H1 (cell line): ENCODE data around the gene YBX2. TPM values are rescaled to one million over a fixed set of nuclear protein-coding genes. Genes with fewer than 3 reads are reported as not detected.

Experiments
- CTCF ChIA-PET: fragments of 300-600 bp; sonication (Branson Sonifier 250); formaldehyde crosslinking; loops from one replicate; lab custom pipeline; 2021; ENCODE audit not compliant: partially characterized antibody; lab: Charles Lee
- POLR2A ChIA-PET: fragments of 300-600 bp; sonication (Branson Sonifier 250); formaldehyde crosslinking; loops from one replicate; lab custom pipeline; 2021; ENCODE audit warnings: inconsistent platforms; ENCODE audit not compliant: partially characterized antibody; lab: Charles Lee
- DNase-seq, 2 experiments: peaks; one replicate each; pipeline versions ENCODE4 v3.0.0 to v3.0.0-alpha.2; 2010 to 2022; ENCODE audit warnings: low spot score in 2 of 2, low read depth in 1 of 2, mixed read lengths in 1 of 2
- FAIRE-seq: peaks from 2 replicates; lab custom pipeline; 2011; peaks lifted over from hg19 to GRCh38; lab: Jason Lieb, UNC
- H2AFZ ChIP-seq: 2 replicates; pipeline ENCODE4 v1.8.1; 2012; ENCODE audit warnings: low read length, inconsistent platforms
- H2AK5ac ChIP-seq: 2 replicates; pipeline ENCODE4 v1.6.1; 2013; ENCODE audit warnings: low read depth, low read length
- H2BK120ac ChIP-seq: replicated peaks from 2 replicates; pipeline ENCODE3; 2013; ENCODE audit warnings: low read depth, low read length, inconsistent platforms
- H2BK12ac ChIP-seq: 2 replicates; pipeline ENCODE4 v1.6.1; 2013; ENCODE audit warnings: low read depth, low read length
- H2BK15ac ChIP-seq: 2 replicates; pipeline ENCODE4 v1.6.1; 2013; ENCODE audit warnings: low read length
- H2BK20ac ChIP-seq: 2 replicates; pipeline ENCODE4 v1.6.1; 2013; ENCODE audit warnings: low read length
- H2BK5ac ChIP-seq: 2 replicates; pipeline ENCODE4 v1.6.1; 2013; ENCODE audit warnings: low read depth, low read length
- H3K14ac ChIP-seq: 2 replicates; pipeline ENCODE4 v1.6.1; 2013; ENCODE audit warnings: inconsistent platforms; ENCODE audit not compliant: insufficient read length
- H3K18ac ChIP-seq: 2 replicates; pipeline ENCODE4 v1.6.1; 2013; ENCODE audit warnings: low read length; ENCODE audit errors: extremely low read depth
- H3K23ac ChIP-seq: 2 replicates; pipeline ENCODE4 v1.6.1; 2013; ENCODE audit warnings: inconsistent platforms; ENCODE audit not compliant: insufficient read length
- H3K23me2 ChIP-seq: 2 replicates; pipeline ENCODE4 v1.6.1; 2013; ENCODE audit warnings: low read depth, low read length
- H3K27ac ChIP-seq: 2 replicates; pipeline ENCODE4 v1.6.1; 2011; ENCODE audit warnings: low read depth, low read length, inconsistent platforms
- H3K27me3 ChIP-seq, 4 experiments: replicated peaks in 1 of 4; 1 replicate in 1 of 4; 2 replicates in 3 of 4; pipeline versions ENCODE4 v1.6.1 to v1.8.1; 2011 to 2013; ENCODE audit warnings: low read length in 3 of 4, mild to moderate bottlenecking in 3 of 4, inconsistent platforms in 2 of 4, mixed read lengths in 2 of 4, moderate library complexity in 1 of 4; ENCODE audit not compliant: control insufficient read depth in 3 of 4, insufficient read depth in 3 of 4; ENCODE audit errors: extremely low read depth in 1 of 4
- H3K36me3 ChIP-seq, 4 experiments: 2 replicates each; pipeline versions ENCODE4 v1.6.1 to v1.8.1; 2011 to 2013; ENCODE audit warnings: mild to moderate bottlenecking in 4 of 4, low read length in 3 of 4, moderate library complexity in 2 of 4, control low read depth in 1 of 4, inconsistent platforms in 1 of 4; ENCODE audit not compliant: insufficient read depth in 4 of 4, control insufficient read depth in 2 of 4
- H3K4ac ChIP-seq: replicated peaks from 2 replicates; pipeline ENCODE3; 2013; ENCODE audit warnings: low read length, low read depth, mixed read lengths, inconsistent platforms; ENCODE audit not compliant: insufficient read length
- H3K4me1 ChIP-seq, 4 experiments: replicated peaks in 1 of 4; 1 replicate in 1 of 4; 2 replicates in 3 of 4; pipeline versions ENCODE4 v1.6.1 to v1.8.1; 2011 to 2013; ENCODE audit warnings: low read length in 3 of 4, inconsistent platforms in 2 of 4, mixed read lengths in 1 of 4; ENCODE audit not compliant: insufficient read depth in 4 of 4, control insufficient read depth in 3 of 4
- H3K4me2 ChIP-seq, 2 experiments: 2 replicates each; pipeline versions ENCODE4 v1.6.1 to v1.8.1; 2011 to 2013; ENCODE audit warnings: low read depth in 2 of 2, low read length in 2 of 2, control low read depth in 1 of 2, inconsistent platforms in 1 of 2, mild to moderate bottlenecking in 1 of 2; ENCODE audit not compliant: insufficient read depth in 1 of 2
- H3K4me3 ChIP-seq, 4 experiments: fragments of 200-600, 300-600 bp in 1 of 4; sonication (generic), shearing (Covaris generic), sonication (Bioruptor Twin) in 1 of 4; 2 replicates each; pipeline versions ENCODE4 v1.5.1 to v1.8.1; 2011 to 2016; ENCODE audit warnings: low read length in 4 of 4, low read depth in 3 of 4, control low read depth in 2 of 4, inconsistent platforms in 2 of 4, mild to moderate bottlenecking in 2 of 4, mixed read lengths in 1 of 4, moderate library complexity in 1 of 4; ENCODE audit not compliant: insufficient read depth in 2 of 4; ENCODE audit errors: extremely low read depth in 1 of 4
- H3K56ac ChIP-seq: replicated peaks from 2 replicates; pipeline ENCODE3; 2013; ENCODE audit warnings: low read depth, mild to moderate bottlenecking, mixed read lengths, low read length, inconsistent platforms; ENCODE audit not compliant: insufficient read length
- H3K79me1 ChIP-seq: 2 replicates; pipeline ENCODE4 v1.6.1; 2013; ENCODE audit warnings: low read depth, low read length, control low read depth
- H3K79me2 ChIP-seq, 2 experiments: 2 replicates each; pipeline versions ENCODE4 v1.6.1 to v1.8.1; 2012 to 2013; ENCODE audit warnings: low read length in 2 of 2, mild to moderate bottlenecking in 2 of 2, inconsistent platforms in 1 of 2; ENCODE audit not compliant: insufficient read depth in 2 of 2, control insufficient read depth in 1 of 2
- H3K9ac ChIP-seq, 4 experiments: replicated peaks in 1 of 4; 1 replicate in 1 of 4; 2 replicates in 3 of 4; pipeline versions ENCODE4 v1.6.1 to v1.8.1; 2011 to 2013; ENCODE audit warnings: low read depth in 3 of 4, low read length in 3 of 4, control low read depth in 2 of 4, mild to moderate bottlenecking in 2 of 4, moderate library complexity in 2 of 4, inconsistent platforms in 1 of 4; ENCODE audit errors: extremely low read depth in 1 of 4
- H3K9me3 ChIP-seq, 2 experiments: 2 replicates each; pipeline versions ENCODE4 v1.6.1 to v1.8.1; 2012 to 2013; ENCODE audit warnings: mild to moderate bottlenecking in 2 of 2, moderate library complexity in 2 of 2, control low read depth in 1 of 2, inconsistent platforms in 1 of 2, low read depth in 1 of 2, low read length in 1 of 2, mixed read lengths in 1 of 2; ENCODE audit not compliant: insufficient read depth in 2 of 2
- H4K20me1 ChIP-seq, 2 experiments: replicated peaks in 1 of 2; 2 replicates each; pipeline versions ENCODE3 to v1.8.1; 2011 to 2013; ENCODE audit warnings: inconsistent platforms in 2 of 2, low read length in 2 of 2, mild to moderate bottlenecking in 1 of 2; ENCODE audit not compliant: insufficient read depth in 2 of 2, control insufficient read depth in 1 of 2
- H4K5ac ChIP-seq: 2 replicates; pipeline ENCODE4 v1.6.1; 2013; ENCODE audit warnings: low read length, low read depth, mixed read lengths, inconsistent platforms; ENCODE audit not compliant: insufficient read length
- H4K8ac ChIP-seq: 2 replicates; pipeline ENCODE4 v1.8.0; 2013; ENCODE audit warnings: mild to moderate bottlenecking, moderate library complexity, low read length, inconsistent platforms; ENCODE audit not compliant: insufficient read depth; ENCODE audit errors: extremely low read depth
- H4K91ac ChIP-seq: replicated peaks from 2 replicates; pipeline ENCODE3; 2013; ENCODE audit warnings: low read length, mixed read lengths, inconsistent platforms; ENCODE audit not compliant: insufficient read length
- ASH2L ChIP-seq: fragments of 200-600, 300-600 bp; sonication (generic); IDR thresholded peaks from one replicate; pipeline ENCODE4 v1.7.1; 2017; ENCODE audit warnings: low read length
- CBX8 ChIP-seq: fragments of 300-800, 300-1000 bp; sonication (generic); IDR thresholded peaks from 2 replicates; pipeline ENCODE4 v1.7.1; 2016; ENCODE audit warnings: low read depth, low read length, borderline replicate concordance
- CHD2 ChIP-seq: IDR thresholded peaks from 2 replicates; pipeline ENCODE4 v1.6.1; 2012; ENCODE audit warnings: low read length, improper control_type of control experiment
- EP300 ChIP-seq, 2 experiments: IDR thresholded peaks; 1 replicate in 1 of 2; 2 replicates in 1 of 2; pipeline ENCODE4 v1.6.1; 2011 to 2012; ENCODE audit warnings: low read depth in 2 of 2, low read length in 2 of 2, mild to moderate bottlenecking in 2 of 2, borderline replicate concordance in 1 of 2, inconsistent platforms in 1 of 2, moderate library complexity in 1 of 2
- GTF2F1 ChIP-seq: IDR thresholded peaks from 2 replicates; pipeline ENCODE4 v1.6.1; 2012; ENCODE audit warnings: low read depth, low read length, improper control_type of control experiment, borderline replicate concordance
- RAD21 ChIP-seq, 2 experiments: IDR thresholded peaks in 1 of 2; conservative IDR thresholded peaks in 1 of 2; 2 replicates each; pipeline ENCODE4 v1.6.1; 2011; ENCODE audit warnings: low read depth in 2 of 2, low read length in 2 of 2, improper control_type of control experiment in 1 of 2, inconsistent platforms in 1 of 2, mild to moderate bottlenecking in 1 of 2, moderate library complexity in 1 of 2
- RFX5 ChIP-seq: IDR thresholded peaks from 2 replicates; pipeline ENCODE4 v1.6.1; 2011; ENCODE audit warnings: low read depth, low read length, improper control_type of control experiment, borderline replicate concordance
- SIN3A ChIP-seq, 2 experiments: IDR thresholded peaks in 1 of 2; conservative IDR thresholded peaks in 1 of 2; 2 replicates each; pipeline ENCODE4 v1.6.1; 2011 to 2012; ENCODE audit warnings: low read length in 2 of 2, improper control_type of control experiment in 1 of 2, low read depth in 1 of 2, mild to moderate bottlenecking in 1 of 2
- TAF7 ChIP-seq: optimal IDR thresholded peaks from 2 replicates; pipeline ENCODE3; 2011; ENCODE audit warnings: low read depth, mild to moderate bottlenecking, inconsistent platforms, low read length, moderate library complexity, borderline replicate concordance
- WGBS, 2 experiments: shearing (Covaris generic) in 1 of 2; methylation state at CpG; one replicate each; pipeline versions ENCODE4 v1.1.6 to v1.1.7; 2013 to 2015; ENCODE audit warnings: low lambda C conversion rate in 2 of 2, mixed read lengths in 2 of 2, inconsistent platforms in 1 of 2, low coverage in 1 of 2, missing lambda C conversion rate in 1 of 2; ENCODE audit not compliant: insufficient replicate concordance in 2 of 2, insufficient coverage in 1 of 2, insufficient read length in 1 of 2; ENCODE audit errors: extremely low coverage in 1 of 2, missing lambda C conversion rate in 1 of 2; 5-methylcytosine and 5-hydroxymethylcytosine counted together
- polyA plus RNA-seq, 7 experiments: library from polyadenylated mRNA; depleted of rRNA in 3 of 7; stranded (reverse) in 5 of 7; unstranded in 2 of 7; fragments of >200 nt in 5 of 7; fragments of 200-250 nt in 2 of 7; gene quantifications; 1 replicate in 5 of 7; 2 replicates in 1 of 7; 4 replicates in 1 of 7; pipeline versions ENCODE4 v1.2.1 to v1.2.3, GENCODE V29; 2011 to 2013; ENCODE audit warnings: missing spikeins in 2 of 7, mixed read lengths in 2 of 7
- total RNA-seq: library from RNA; stranded (reverse); fragmentation: NEBNext Ultra II Directional; extraction: Animal tissue kit (Norgen Biotek cat#: 25700); gene quantifications from 2 replicates; pipeline ENCODE4 v1.2.1, GENCODE V29; 2021

YBX2 gene
- total and polyA plus RNA-seq, 2 of the 8 experiments (the other 6 are each of a cell fraction or from before 2014, with no cell fraction given), result 19.2 to 30.5 TPM

- Histone ChIP-seq H3K4me3 (peak overlapping the region; percentile 73 to 90 (median 84); a peak in 7 of 8 replicates), H3K79me1 (peaks cover 4% of the 10 kb centered on the region; the same call in 1 of the 2 replicates), H3K36me3 (peaks cover 9 to 39% (median 23%) of the 10 kb centered on the region in 4 experiments; a peak in 6 of 8 replicates), H2BK20ac (no peak overlapping the region), H3K56ac (no peak overlapping the region), H3K27ac (no peak overlapping the region), H3K79me2 (peaks cover 0 to 43% of the 10 kb centered on the region in 2 experiments; a peak in 2 of 4 replicates), H3K9ac (peak overlapping the region in 3 of 4 experiments; percentile 42 to 94 (median 85); a peak in 4 of 7 replicates), H3K27me3 (no peaks in the 10 kb centered on the region), H3K4me1 (peaks cover 5 to 13% (median 6%) of the 10 kb centered on the region in 4 experiments; a peak in 6 of 7 replicates), H4K8ac (no peak overlapping the region; the same call in 1 of the 2 replicates), H3K9me3 (no peaks in the 10 kb centered on the region), H4K91ac (no peak overlapping the region), H2AK5ac (peak overlapping the region; percentile 45; the same call in 1 of the 2 replicates), H4K20me1 (peaks cover 0 to 2% of the 10 kb centered on the region in 2 experiments), H2BK120ac (no peak overlapping the region), H3K14ac (no peak overlapping the region), H2AFZ (no peak overlapping the region), H2BK15ac (no peak overlapping the region), H3K18ac (no peak overlapping the region), H2BK5ac (peak overlapping the region; percentile 61; the same call in 1 of the 2 replicates), H2BK12ac (no peak overlapping the region), H3K4ac (peak overlapping the region; percentile 57), H3K23ac (no peak overlapping the region), H3K23me2 (peaks cover 18% of the 10 kb centered on the region), H4K5ac (no peak overlapping the region), H3K4me2 (peak overlapping the region; percentile 92 to 93)
- ChIA-PET POLR2A (interaction anchor here (1.2 to 19.7 kb wide), 12 partner anchors 5 to 345 kb away, joined by 3 to 386 read pairs (median 12); partner anchors contain the start of genes ACADVL, CLDN7, CTDNEP1 and DLG4), CTCF (interaction anchor here (0.8 to 4.1 kb wide), 3 partner anchors 11 to 106 kb away, joined by 3 to 27 read pairs (median 3); partner anchors contain the start of gene ACADVL)
- FAIRE-seq (no peak), DNase-seq (no peak)
- WGBS, 2 experiments, result 70% methylated on average over 2 of the region's 2 CpGs; no CpG with 5 or more reads in 1 of the 2 experiments
- no peak for TF ChIP-seq EP300 (IDR thresholded peaks at IDR 0.05; ENCODE audit: borderline replicate concordance in 1 of 2, low read depth in 2 of 2, low read length in 2 of 2)
- no peak for TF ChIP-seq ASH2L
- no peak for TF ChIP-seq CBX8
- TF ChIP-seq TAF7, result no peak
- no peak for TF ChIP-seq CHD2
- no peak for TF ChIP-seq RFX5
- no peak for TF ChIP-seq RAD21 (IDR thresholded peaks at IDR 0.05 in 1 of 2, conservative IDR thresholded peaks at IDR 0.05 in 1 of 2; ENCODE audit: low read depth in 2 of 2, low read length in 2 of 2)
- no peak for TF ChIP-seq GTF2F1
- TF ChIP-seq SIN3A (conservative IDR thresholded peaks at IDR 0.05 in 1 of 2, IDR thresholded peaks at IDR 0.05 in 1 of 2; ENCODE audit: low read depth in 1 of 2, low read length in 2 of 2), result no peak
Observed at GRCh38 chr17:7243453-7243729, 51.0 kb downstream of the YBX2 start.
